A673 (cell line): ENCODE results near the gene GRIK4. TPM values are rescaled to one million over a fixed set of nuclear protein-coding genes. Genes with fewer than 3 reads are reported as not detected.

Source experiments
- BruUV-seq: library from RNA; stranded (reverse); fragments of 400-500 nt; replicated peaks from 2 replicates; lab custom pipeline; 2021; lab: Mats Ljungman, UMichigan
- CTCF ChIA-PET: fragments of 300-600 bp; sonication (Branson Sonifier 250); formaldehyde crosslinking; loops from one replicate; lab custom pipeline; 2022; ENCODE audit warnings: antibody characterized with exemption; lab: Charles Lee
- POLR2A ChIA-PET: fragments of 300-600 bp; sonication (Branson Sonifier 250); formaldehyde crosslinking; loops from one replicate; lab custom pipeline; 2022; ENCODE audit warnings: antibody characterized with exemption; ENCODE audit not compliant: low non-redundant PET; lab: Charles Lee
- DNase-seq: peaks from one replicate; pipeline ENCODE4 v3.0.0-alpha.2; 2015; ENCODE audit warnings: low spot score
- H3K27ac ChIP-seq: fragments of 200-600 bp; sonication (generic); 2 replicates; pipeline ENCODE4 v1.5.1; 2016; ENCODE audit warnings: mixed run types, low read depth, mild to moderate bottlenecking, mixed read lengths, antibody characterized with exemption, low read length; ENCODE audit not compliant: poor library complexity, severe bottlenecking
- H3K27me3 ChIP-seq: fragments of 200-600 bp; sonication (generic); replicated peaks from 2 replicates; pipeline ENCODE4 v1.6.1; 2017; ENCODE audit warnings: mixed run types, low read depth, mild to moderate bottlenecking, mixed read lengths, antibody characterized with exemption, low read length; ENCODE audit not compliant: insufficient read depth, poor library complexity
- H3K36me3 ChIP-seq: fragments of 200-600 bp; sonication (generic); 2 replicates; pipeline ENCODE4 v1.6.1; 2016; ENCODE audit warnings: mixed run types, mild to moderate bottlenecking, mixed read lengths, antibody characterized with exemption, low read length; ENCODE audit not compliant: insufficient read depth, poor library complexity, severe bottlenecking
- H3K4me1 ChIP-seq: fragments of 200-600 bp; sonication (generic); 2 replicates; pipeline ENCODE4 v1.6.1; 2017; ENCODE audit warnings: mixed run types, mild to moderate bottlenecking, mixed read lengths, antibody characterized with exemption, low read length; ENCODE audit not compliant: insufficient read depth, poor library complexity, severe bottlenecking
- H3K4me3 ChIP-seq: fragments of 200-600 bp; sonication (generic); 2 replicates; pipeline ENCODE4 v1.5.1; 2016; ENCODE audit warnings: low read depth, mixed run types, mild to moderate bottlenecking, mixed read lengths, low read length; ENCODE audit not compliant: poor library complexity, severe bottlenecking
- H3K9me3 ChIP-seq: fragments of 200-600 bp; sonication (generic); 2 replicates; pipeline ENCODE4 v1.6.1; 2016; ENCODE audit warnings: mixed run types, low read depth, mild to moderate bottlenecking, mixed read lengths, antibody characterized with exemption, low read length; ENCODE audit not compliant: poor library complexity, severe bottlenecking
- CTCF ChIP-seq: fragments of 300-800, 200-600 bp; sonication (generic); conservative IDR thresholded peaks from 2 replicates; pipeline ENCODE4 v1.5.1; 2017; ENCODE audit warnings: low read depth, mild to moderate bottlenecking, antibody characterized with exemption, low read length, moderate library complexity, mixed read lengths
- EZH2 ChIP-seq: fragments of 200-600 bp; sonication (generic); IDR thresholded peaks from 2 replicates; pipeline ENCODE4 v1.6.1; 2017; ENCODE audit warnings: borderline replicate concordance, low read depth, mild to moderate bottlenecking, mixed read lengths, antibody characterized with exemption, low read length; ENCODE audit not compliant: poor library complexity, severe bottlenecking
- intact Hi-C: fragments of 100-400 bp; cut with micrococcal nuclease; formaldehyde crosslinking; loops from one replicate; pipeline ENCODE4 v1.10.0; 2022; ENCODE audit not compliant: unreplicated experiment
- total RNA-seq: library from RNA; stranded (reverse); gene quantifications from 2 replicates; pipeline ENCODE4 v1.2.3, GENCODE V29; 2021

The GRIK4 gene
- total RNA-seq, 1 experiment from 2014 or later = not detected

- no peaks in the 10 kb centered on the region for H3K9me3 ChIP-seq
- H3K36me3 ChIP-seq = no peaks in the 10 kb centered on the region
- intact Hi-C loops = loop anchor here (10.0 kb wide), 1 partner anchor 622 kb away; the partner anchor contains the start of gene ARHGEF12
- CTCF ChIA-PET = no interaction called here
- no peak overlapping the region for H3K27ac ChIP-seq
- no peak overlapping the region for H3K4me3 ChIP-seq
- peaks cover 11% of the 10 kb centered on the region for H3K27me3 ChIP-seq
- no TSS peak for BruUV-seq
- H3K4me1 ChIP-seq = no peaks in the 10 kb centered on the region
- TF ChIP-seq EZH2 = no peak
- TF ChIP-seq CTCF = no peak
- no peak for DNase-seq
- POLR2A ChIA-PET = no interaction called here
Measured at GRCh38 chr11:120956710-120957495, 445.4 kb downstream of the GRIK4 start.

DNA sequence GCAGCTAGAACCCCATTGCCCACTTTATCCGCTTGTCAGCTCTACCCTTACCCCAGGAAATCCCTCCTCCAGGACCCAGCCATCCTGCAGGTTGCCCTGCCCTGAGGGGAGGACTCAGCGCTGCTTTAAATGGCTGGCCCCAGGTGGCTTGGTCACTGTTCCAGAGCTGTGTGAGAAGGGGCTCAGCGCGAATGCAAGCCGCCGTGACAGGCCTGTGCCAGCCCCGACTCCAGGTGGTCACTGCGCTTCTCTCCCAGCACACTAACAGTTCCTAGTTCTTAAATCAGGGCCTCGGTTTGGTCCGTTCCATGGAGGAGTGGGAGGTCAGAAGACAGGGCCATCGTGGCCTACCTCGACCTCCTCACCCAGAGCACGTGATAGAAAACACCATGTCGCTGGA lies 446.6 kb downstream of the GRIK4 start:
- ChIA-PET CTCF (no interaction called here), POLR2A (no interaction called here)
- Histone ChIP-seq H3K9me3 (no peaks in the 10 kb centered on the region), H3K4me1 (no peaks in the 10 kb centered on the region), H3K36me3 (no peaks in the 10 kb centered on the region), H3K4me3 (no peak overlapping the region), H3K27ac (no peak overlapping the region), H3K27me3 (peaks cover 8% of the 10 kb centered on the region)
- intact Hi-C loops = loop anchor here (10.0 kb wide), 1 partner anchor 623 kb away; the partner anchor contains the start of gene ARHGEF12
- TF ChIP-seq CTCF (no peak), EZH2 (no peak)
- DNase-seq = no peak
- BruUV-seq = no TSS peak

- intact Hi-C loops = loop anchor here (10.0 kb wide), 1 partner anchor 624 kb away; the partner anchor contains the start of gene ARHGEF12
- POLR2A ChIA-PET = no interaction called here
- H3K9me3 ChIP-seq = no peaks in the 10 kb centered on the region
- BruUV-seq = no TSS peak
- no peak for TF ChIP-seq CTCF
- TF ChIP-seq EZH2 = no peak
- H3K27me3 ChIP-seq = peaks cover 8% of the 10 kb centered on the region
- H3K4me3 ChIP-seq = no peak overlapping the region
- H3K27ac ChIP-seq = no peak overlapping the region
- DNase-seq = peak; percentile 12
- H3K4me1 ChIP-seq = no peaks in the 10 kb centered on the region
- H3K36me3 ChIP-seq = no peaks in the 10 kb centered on the region
- CTCF ChIA-PET = no interaction called here
Measured at GRCh38 chr11:120959189-120959588, 447.6 kb downstream of the GRIK4 start.
